ENCODE measurements around the gene BHLHE40.

BHLHE40 gene

DNA sequence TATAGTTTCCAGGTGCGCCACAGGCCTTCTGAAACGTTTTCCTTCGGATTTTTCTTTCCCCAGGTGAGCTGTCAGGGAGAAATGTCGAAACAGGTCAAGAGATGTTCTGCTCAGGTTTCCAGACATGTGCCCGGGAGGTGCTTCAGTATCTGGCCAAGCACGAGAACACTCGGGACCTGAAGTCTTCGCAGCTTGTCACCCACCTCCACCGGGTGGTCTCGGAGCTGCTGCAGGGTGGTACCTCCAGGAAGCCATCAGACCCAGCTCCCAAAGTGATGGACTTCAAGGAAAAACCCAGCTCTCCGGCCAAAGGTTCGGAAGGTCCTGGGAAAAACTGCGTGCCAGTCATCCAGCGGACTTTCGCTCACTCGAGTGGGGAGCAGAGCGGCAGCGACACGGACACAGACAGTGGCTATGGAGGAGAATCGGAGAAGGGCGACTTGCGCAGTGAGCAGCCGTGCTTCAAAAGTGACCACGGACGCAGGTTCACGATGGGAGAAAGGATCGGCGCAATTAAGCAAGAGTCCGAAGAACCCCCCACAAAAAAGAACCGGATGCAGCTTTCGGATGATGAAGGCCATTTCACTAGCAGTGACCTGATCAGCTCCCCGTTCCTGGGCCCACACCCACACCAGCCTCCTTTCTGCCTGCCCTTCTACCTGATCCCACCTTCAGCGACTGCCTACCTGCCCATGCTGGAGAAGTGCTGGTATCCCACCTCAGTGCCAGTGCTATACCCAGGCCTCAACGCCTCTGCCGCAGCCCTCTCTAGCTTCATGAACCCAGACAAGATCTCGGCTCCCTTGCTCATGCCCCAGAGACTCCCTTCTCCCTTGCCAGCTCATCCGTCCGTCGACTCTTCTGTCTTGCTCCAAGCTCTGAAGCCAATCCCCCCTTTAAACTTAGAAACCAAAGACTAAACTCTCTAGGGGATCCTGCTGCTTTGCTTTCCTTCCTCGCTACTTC is 3.8 kb downstream of the BHLHE40 start:
- peak overlapping the region; percentile 5 to 95; a peak in 3 of 4 replicates for H3K4me3 ChIP-seq (ENCODE audit: low read depth in 1 of 2, low read length in 2 of 2)
- H2AFZ ChIP-seq (ENCODE audit: low read depth, low read length), result no peak overlapping the region

DNA sequence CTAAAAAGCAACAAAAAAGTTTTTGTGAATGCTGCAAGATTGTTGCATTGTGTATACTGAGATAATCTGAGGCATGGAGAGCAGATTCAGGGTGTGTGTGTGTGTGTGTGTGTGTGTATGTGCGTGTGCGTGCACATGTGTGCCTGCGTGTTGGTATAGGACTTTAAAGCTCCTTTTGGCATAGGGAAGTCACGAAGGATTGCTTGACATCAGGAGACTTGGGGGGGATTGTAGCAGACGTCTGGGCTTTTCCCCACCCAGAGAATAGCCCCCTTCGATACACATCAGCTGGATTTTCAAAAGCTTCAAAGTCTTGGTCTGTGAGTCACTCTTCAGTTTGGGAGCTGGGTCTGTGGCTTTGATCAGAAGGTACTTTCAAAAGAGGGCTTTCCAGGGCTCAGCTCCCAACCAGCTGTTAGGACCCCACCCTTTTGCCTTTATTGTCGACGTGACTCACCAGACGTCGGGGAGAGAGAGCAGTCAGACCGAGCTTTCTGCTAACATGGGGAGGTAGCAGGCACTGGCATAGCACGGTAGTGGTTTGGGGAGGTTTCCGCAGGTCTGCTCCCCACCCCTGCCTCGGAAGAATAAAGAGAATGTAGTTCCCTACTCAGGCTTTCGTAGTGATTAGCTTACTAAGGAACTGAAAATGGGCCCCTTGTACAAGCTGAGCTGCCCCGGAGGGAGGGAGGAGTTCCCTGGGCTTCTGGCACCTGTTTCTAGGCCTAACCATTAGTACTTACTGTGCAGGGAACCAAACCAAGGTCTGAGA is 4.7 kb downstream of the BHLHE40 start:
- Histone ChIP-seq H3K9ac (ENCODE audit: low read depth, low read length) (peak overlapping the region; percentile 94), H3K4me2 (ENCODE audit: insufficient read depth, low read length) (peak overlapping the region; percentile 91), H3K4me3 (ENCODE audit: low read depth in 1 of 2, low read length in 2 of 2) (peak overlapping the region in 1 of 2 experiments; percentile 95; a peak in 3 of 4 replicates), H3K4me1 (ENCODE audit: insufficient read depth, low read length) (peaks cover 73% of the 10 kb centered on the region), H3K79me2 (ENCODE audit: insufficient read depth, low read length) (peaks cover 57% of the 10 kb centered on the region), H3K9me3 (ENCODE audit: insufficient read depth, low read length, severe bottlenecking) (no peaks in the 10 kb centered on the region), H3K36me3 (ENCODE audit: insufficient read depth, low read length) (peaks cover 52% of the 10 kb centered on the region), H4K20me1 (ENCODE audit: insufficient read depth, low read length) (peaks cover 69% of the 10 kb centered on the region), H2AFZ (ENCODE audit: low read depth, low read length) (no peak overlapping the region), H3K27ac (ENCODE audit: low read length) (peak overlapping the region; percentile 34; the same call in 1 of the 2 replicates), H3K27me3 (ENCODE audit: insufficient read depth, low read length, poor library complexity) (no peaks in the 10 kb centered on the region)
- DNase-seq (peak; percentile 69), ATAC-seq (ENCODE audit: insufficient read depth, low read depth) (peak; percentile 18)
- TF ChIP-seq, protein P1, sequence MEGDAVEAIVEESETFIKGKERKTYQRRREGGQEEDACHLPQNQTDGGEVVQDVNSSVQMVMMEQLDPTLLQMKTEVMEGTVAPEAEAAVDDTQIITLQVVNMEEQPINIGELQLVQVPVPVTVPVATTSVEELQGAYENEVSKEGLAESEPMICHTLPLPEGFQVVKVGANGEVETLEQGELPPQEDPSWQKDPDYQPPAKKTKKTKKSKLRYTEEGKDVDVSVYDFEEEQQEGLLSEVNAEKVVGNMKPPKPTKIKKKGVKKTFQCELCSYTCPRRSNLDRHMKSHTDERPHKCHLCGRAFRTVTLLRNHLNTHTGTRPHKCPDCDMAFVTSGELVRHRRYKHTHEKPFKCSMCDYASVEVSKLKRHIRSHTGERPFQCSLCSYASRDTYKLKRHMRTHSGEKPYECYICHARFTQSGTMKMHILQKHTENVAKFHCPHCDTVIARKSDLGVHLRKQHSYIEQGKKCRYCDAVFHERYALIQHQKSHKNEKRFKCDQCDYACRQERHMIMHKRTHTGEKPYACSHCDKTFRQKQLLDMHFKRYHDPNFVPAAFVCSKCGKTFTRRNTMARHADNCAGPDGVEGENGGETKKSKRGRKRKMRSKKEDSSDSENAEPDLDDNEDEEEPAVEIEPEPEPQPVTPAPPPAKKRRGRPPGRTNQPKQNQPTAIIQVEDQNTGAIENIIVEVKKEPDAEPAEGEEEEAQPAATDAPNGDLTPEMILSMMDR (IDR thresholded peaks at IDR 0.05; ENCODE audit: borderline replicate concordance, extremely low read depth, low read length, poor library complexity, severe bottlenecking), result no peak

More for the DNA sequence above, 3.8 kb downstream of the BHLHE40 start:
- Histone ChIP-seq H3K27me3 (ENCODE audit: insufficient read depth, low read length, poor library complexity) (no peaks in the 10 kb centered on the region), H3K27ac (ENCODE audit: low read length) (peak overlapping the region; percentile 34; the same call in 1 of the 2 replicates), H3K9ac (ENCODE audit: low read depth, low read length) (peak overlapping the region; percentile 94), H3K4me1 (ENCODE audit: insufficient read depth, low read length) (peaks cover 74% of the 10 kb centered on the region), H4K20me1 (ENCODE audit: insufficient read depth, low read length) (peaks cover 69% of the 10 kb centered on the region), H3K4me2 (ENCODE audit: insufficient read depth, low read length) (peak overlapping the region; percentile 91), H3K79me2 (ENCODE audit: insufficient read depth, low read length) (peaks cover 57% of the 10 kb centered on the region), H3K36me3 (ENCODE audit: insufficient read depth, low read length) (peaks cover 52% of the 10 kb centered on the region), H3K9me3 (ENCODE audit: insufficient read depth, low read length, severe bottlenecking) (no peaks in the 10 kb centered on the region)
- DNase-seq, result no peak
- ATAC-seq (ENCODE audit: insufficient read depth, low read depth), result no peak
- TF ChIP-seq, protein P1 (IDR thresholded peaks at IDR 0.05; ENCODE audit: borderline replicate concordance, extremely low read depth, low read length, poor library complexity, severe bottlenecking), result no peak
- TF ChIP-seq EZH2 (IDR thresholded peaks at IDR 0.05; ENCODE audit: borderline replicate concordance, low read depth, low read length, severe bottlenecking), result no peak

DNA sequence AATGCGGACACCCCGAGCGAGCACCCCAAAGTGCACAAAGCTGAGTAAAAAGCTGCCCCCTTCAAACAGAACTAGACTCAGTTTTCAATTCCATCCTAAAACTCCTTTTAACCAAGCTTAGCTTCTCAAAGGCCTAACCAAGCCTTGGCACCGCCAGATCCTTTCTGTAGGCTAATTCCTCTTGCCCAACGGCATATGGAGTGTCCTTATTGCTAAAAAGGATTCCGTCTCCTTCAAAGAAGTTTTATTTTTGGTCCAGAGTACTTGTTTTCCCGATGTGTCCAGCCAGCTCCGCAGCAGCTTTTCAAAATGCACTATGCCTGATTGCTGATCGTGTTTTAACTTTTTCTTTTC is 5.3 kb downstream of the BHLHE40 start:
- no peak for ATAC-seq (ENCODE audit: insufficient read depth, low read depth)
- no peaks in the 10 kb centered on the region for H3K27me3 ChIP-seq (ENCODE audit: insufficient read depth, low read length, poor library complexity)
- no peak overlapping the region for H2AFZ ChIP-seq (ENCODE audit: low read depth, low read length)
- H3K36me3 ChIP-seq (ENCODE audit: insufficient read depth, low read length), result peaks cover 52% of the 10 kb centered on the region
- H4K20me1 ChIP-seq (ENCODE audit: insufficient read depth, low read length), result peaks cover 67% of the 10 kb centered on the region
- DNase-seq, result no peak
- peak overlapping the region; percentile 94; the same call in 1 of the 2 replicates for H3K9ac ChIP-seq (ENCODE audit: low read depth, low read length)
- TF ChIP-seq EZH2 (IDR thresholded peaks at IDR 0.05; ENCODE audit: borderline replicate concordance, low read depth, low read length, severe bottlenecking), result no peak
- TF ChIP-seq, protein P1 (IDR thresholded peaks at IDR 0.05; ENCODE audit: borderline replicate concordance, extremely low read depth, low read length, poor library complexity, severe bottlenecking), result no peak
- H3K4me3 ChIP-seq (ENCODE audit: low read depth in 1 of 2, low read length in 2 of 2), result peak overlapping the region in 1 of 2 experiments; percentile 95; a peak in 1 of 4 replicates
- no peaks in the 10 kb centered on the region for H3K9me3 ChIP-seq (ENCODE audit: insufficient read depth, low read length, severe bottlenecking)
- peaks cover 55% of the 10 kb centered on the region for H3K79me2 ChIP-seq (ENCODE audit: insufficient read depth, low read length)
- peak overlapping the region; percentile 91 for H3K4me2 ChIP-seq (ENCODE audit: insufficient read depth, low read length)
- H3K27ac ChIP-seq (ENCODE audit: low read length), result peak overlapping the region; percentile 13; the same call in 1 of the 2 replicates
- peaks cover 77% of the 10 kb centered on the region for H3K4me1 ChIP-seq (ENCODE audit: insufficient read depth, low read length)

All from DND-41 (cell line).